HL-60 (cell line): ENCODE results near the gene ZNF35.

Experiments used
- DNase-seq, 2 experiments: peaks; one replicate each; pipeline ENCODE4 v3.0.0-alpha.2; 2010 to 2020; ENCODE audit warnings: low read depth in 1 of 2, low spot score in 1 of 2
- H3K27ac ChIP-seq: fragments of 250-450 bp; sonication (Bioruptor Pico); replicated peaks from 2 replicates; pipeline ENCODE4 v1.5.1; 2020; ENCODE audit warnings: mild to moderate bottlenecking, moderate library complexity
- H3K27me3 ChIP-seq: fragments of 250-450 bp; sonication (Bioruptor Pico); 2 replicates; pipeline ENCODE4 v1.5.1; 2021; ENCODE audit warnings: mild to moderate bottlenecking, moderate library complexity; ENCODE audit not compliant: insufficient read depth, poor library complexity, severe bottlenecking
- H3K4me3 ChIP-seq: replicated peaks from 2 replicates; pipeline ENCODE4 v1.5.1; 2011; ENCODE audit warnings: mild to moderate bottlenecking, control low read depth, low read length; ENCODE audit not compliant: insufficient read depth
- GABPA ChIP-seq: IDR thresholded peaks from 2 replicates; pipeline ENCODE4 v1.6.1; 2012; ENCODE audit warnings: low read depth
- POLR2AphosphoS5 ChIP-seq: IDR thresholded peaks from 2 replicates; pipeline ENCODE4 v1.6.1; 2012; ENCODE audit warnings: low read depth
- SPI1 ChIP-seq: IDR thresholded peaks from 2 replicates; pipeline ENCODE4 v1.6.1; 2012; ENCODE audit warnings: low read depth, mild to moderate bottlenecking, borderline replicate concordance
- long read RNA-seq: library from polyadenylated mRNA; unstranded; transcript quantifications from one replicate; pipeline ENCODE4 v2.0.0, GENCODE V29; 2020
- TF ChIP-seq, protein P1 (sequence below): IDR thresholded peaks from 2 replicates; pipeline ENCODE4 v1.6.1; 2012; ENCODE audit warnings: low read depth; ENCODE audit not compliant: insufficient replicate concordance
- TF ChIP-seq, protein P2 (sequence below): IDR thresholded peaks from one replicate; pipeline ENCODE4 v1.5.1; 2011; ENCODE audit warnings: low read length, control low read depth, inconsistent platforms; ENCODE audit not compliant: insufficient read depth

The ZNF35 gene
- long read RNA-seq, transcript ZNF35-202 (4 exons, 2,661 nt) = major isoform, 11 of 31 reads
- long read RNA-seq, transcript ZNF35-201 (3 exons, 2,503 nt) = minor isoform, 8 of 31 reads
- long read RNA-seq, partial matches to known transcripts = 1 of 31 reads
- long read RNA-seq, other reads (novel, unspliced or antisense) = 10 of 31 reads

DNA sequence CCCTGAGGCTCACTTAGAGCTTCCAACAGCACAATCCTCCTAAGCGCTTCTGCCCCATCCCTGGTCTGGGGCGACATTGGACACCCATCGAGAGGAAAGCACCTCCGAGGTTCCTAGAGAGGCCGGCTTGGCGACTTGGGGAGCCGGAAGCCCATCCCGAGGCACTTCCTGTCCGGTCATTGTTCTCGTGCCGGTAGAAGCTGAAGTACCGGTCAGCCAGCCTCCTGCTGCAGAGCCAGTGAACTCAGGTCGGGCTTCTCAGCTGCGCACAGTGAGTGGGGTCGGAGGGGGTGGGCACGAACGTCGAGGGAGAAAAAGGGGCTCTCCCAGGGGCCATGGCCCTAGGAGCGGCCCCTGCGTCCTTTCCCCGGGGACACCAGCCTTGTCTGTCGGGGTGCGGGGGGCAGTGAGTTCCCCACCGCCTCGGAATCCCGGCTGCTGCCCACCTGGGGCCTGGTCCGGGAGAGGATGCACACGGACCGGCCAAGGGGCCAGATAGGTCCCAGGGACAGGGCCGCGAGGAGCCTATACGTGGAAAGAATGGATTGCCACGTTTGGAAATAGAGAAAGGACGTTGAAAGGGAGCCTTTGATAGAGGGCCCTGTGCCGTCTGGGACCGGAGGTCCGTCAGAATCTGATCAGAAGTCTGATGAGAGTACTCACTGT lies at the start of gene ZNF35:
Gene ZNF35 (plus strand): TSS at position 169 of the 666 bp plus-strand sequence. CDS start 2,336 bp downstream, outside the sequence.
- Histone ChIP-seq H3K4me3 (peak within 1 kb of the TSS; percentile 91), H3K27ac (peak within 1 kb of the TSS; percentile 78), H3K27me3 (no peaks in the 10 kb centered on the region)
- DNase-seq = peak; percentile 86 to 88
- TF ChIP-seq POLR2AphosphoS5 = peak; percentile 85
- TF ChIP-seq SPI1 = peak; percentile 37; the same call in 1 of the 2 replicates
- TF ChIP-seq, protein P1, sequence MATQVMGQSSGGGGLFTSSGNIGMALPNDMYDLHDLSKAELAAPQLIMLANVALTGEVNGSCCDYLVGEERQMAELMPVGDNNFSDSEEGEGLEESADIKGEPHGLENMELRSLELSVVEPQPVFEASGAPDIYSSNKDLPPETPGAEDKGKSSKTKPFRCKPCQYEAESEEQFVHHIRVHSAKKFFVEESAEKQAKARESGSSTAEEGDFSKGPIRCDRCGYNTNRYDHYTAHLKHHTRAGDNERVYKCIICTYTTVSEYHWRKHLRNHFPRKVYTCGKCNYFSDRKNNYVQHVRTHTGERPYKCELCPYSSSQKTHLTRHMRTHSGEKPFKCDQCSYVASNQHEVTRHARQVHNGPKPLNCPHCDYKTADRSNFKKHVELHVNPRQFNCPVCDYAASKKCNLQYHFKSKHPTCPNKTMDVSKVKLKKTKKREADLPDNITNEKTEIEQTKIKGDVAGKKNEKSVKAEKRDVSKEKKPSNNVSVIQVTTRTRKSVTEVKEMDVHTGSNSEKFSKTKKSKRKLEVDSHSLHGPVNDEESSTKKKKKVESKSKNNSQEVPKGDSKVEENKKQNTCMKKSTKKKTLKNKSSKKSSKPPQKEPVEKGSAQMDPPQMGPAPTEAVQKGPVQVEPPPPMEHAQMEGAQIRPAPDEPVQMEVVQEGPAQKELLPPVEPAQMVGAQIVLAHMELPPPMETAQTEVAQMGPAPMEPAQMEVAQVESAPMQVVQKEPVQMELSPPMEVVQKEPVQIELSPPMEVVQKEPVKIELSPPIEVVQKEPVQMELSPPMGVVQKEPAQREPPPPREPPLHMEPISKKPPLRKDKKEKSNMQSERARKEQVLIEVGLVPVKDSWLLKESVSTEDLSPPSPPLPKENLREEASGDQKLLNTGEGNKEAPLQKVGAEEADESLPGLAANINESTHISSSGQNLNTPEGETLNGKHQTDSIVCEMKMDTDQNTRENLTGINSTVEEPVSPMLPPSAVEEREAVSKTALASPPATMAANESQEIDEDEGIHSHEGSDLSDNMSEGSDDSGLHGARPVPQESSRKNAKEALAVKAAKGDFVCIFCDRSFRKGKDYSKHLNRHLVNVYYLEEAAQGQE = no peak
- TF ChIP-seq, protein P2, sequence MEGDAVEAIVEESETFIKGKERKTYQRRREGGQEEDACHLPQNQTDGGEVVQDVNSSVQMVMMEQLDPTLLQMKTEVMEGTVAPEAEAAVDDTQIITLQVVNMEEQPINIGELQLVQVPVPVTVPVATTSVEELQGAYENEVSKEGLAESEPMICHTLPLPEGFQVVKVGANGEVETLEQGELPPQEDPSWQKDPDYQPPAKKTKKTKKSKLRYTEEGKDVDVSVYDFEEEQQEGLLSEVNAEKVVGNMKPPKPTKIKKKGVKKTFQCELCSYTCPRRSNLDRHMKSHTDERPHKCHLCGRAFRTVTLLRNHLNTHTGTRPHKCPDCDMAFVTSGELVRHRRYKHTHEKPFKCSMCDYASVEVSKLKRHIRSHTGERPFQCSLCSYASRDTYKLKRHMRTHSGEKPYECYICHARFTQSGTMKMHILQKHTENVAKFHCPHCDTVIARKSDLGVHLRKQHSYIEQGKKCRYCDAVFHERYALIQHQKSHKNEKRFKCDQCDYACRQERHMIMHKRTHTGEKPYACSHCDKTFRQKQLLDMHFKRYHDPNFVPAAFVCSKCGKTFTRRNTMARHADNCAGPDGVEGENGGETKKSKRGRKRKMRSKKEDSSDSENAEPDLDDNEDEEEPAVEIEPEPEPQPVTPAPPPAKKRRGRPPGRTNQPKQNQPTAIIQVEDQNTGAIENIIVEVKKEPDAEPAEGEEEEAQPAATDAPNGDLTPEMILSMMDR = no peak
- peak; percentile 97 for TF ChIP-seq GABPA

DNA sequence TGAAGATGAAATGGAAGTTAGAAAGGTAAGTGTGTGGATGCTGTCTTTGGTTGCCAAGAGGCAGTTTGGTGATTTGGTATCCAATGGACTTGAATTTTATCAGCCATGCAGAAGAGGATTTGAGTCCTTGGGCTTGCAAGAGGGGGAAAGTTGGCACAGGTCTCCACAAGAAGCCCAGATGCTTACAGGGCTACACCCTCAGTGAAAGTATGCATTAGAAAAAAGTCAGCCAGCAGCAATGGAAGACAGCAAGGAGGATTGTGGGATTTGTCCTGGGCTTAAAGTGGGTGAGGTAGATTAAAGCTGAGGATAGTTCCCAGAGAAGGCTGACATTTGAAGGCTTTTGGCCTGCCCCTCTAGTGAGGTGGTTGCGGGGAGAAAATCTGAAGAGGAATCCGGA lies 46.8 kb upstream of the ZNF35 start:
- TF ChIP-seq, protein P2 = no peak
- TF ChIP-seq GABPA (no peak), POLR2AphosphoS5 (no peak), SPI1 (no peak)
- TF ChIP-seq, protein P1 = no peak
- Histone ChIP-seq H3K4me3 (no peak overlapping the region), H3K27me3 (no peaks in the 10 kb centered on the region), H3K27ac (no peak overlapping the region)
- no peak for DNase-seq

DNA sequence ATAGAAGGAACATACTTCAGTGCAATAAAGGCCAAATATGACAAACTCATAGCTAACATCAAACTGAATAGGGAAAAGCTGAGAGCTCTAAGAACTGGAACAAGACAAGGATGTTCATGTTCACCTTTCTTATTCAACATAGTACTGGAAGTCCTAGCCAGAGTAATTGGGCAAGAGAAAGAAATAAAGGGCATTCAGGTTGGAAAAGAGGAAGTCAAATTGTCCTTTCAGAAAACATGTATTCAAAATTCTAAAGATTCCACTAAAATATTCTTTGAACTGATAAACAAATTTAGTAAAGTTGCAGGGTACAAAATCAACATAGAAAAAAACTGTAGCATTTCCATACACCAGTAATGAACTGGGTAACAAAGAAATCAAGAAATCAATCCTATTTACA lies 35.9 kb upstream of the ZNF35 start:
- Histone ChIP-seq H3K27me3 (no peaks in the 10 kb centered on the region), H3K4me3 (no peak overlapping the region), H3K27ac (no peak overlapping the region)
- TF ChIP-seq SPI1 = peak; percentile 77
- no peak for TF ChIP-seq POLR2AphosphoS5
- DNase-seq = no peak

DNA sequence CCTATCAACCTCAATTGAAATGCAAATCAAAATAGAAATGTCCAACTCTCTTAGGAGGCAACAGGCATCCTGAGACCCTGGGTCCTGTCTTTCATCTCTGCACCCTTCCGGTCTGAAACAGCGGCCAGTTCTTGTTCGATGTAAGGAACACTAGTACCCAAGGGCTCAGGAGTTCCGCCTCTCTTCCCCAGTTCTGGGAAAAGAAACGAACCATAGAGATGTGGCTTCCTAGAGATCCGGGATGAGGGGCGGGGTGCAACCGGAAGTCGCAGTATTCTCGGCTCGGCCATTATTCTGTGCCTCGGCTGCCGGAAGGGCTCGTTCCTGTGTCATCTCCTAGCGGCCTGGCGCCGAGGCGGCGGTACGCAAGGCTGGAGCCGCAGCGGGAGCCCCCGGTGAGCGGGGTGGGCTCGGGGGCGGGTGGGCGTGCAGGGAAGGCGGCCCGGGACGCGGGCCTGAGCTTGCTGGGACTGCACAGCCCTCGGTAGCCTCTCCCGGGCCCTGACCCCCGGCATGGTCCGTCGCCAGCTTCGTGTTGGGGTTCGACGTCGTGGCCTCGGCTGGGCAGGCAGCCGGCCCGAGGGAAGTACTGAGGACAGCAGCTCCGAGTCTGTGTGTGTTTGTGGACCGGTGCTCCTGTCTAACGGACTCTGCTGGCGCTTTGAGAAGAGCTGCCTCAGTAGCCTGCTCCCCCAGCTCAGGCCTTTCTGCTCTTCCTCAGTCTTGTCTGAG lies 23.6 kb upstream of the ZNF35 start, which contains the start of gene ZNF197:
Gene ZNF197 (plus strand): TSS at position 288 of the 732 bp plus-strand sequence. CDS start 4,119 bp downstream, outside the sequence.
- H3K27ac ChIP-seq = peak within 1 kb of the TSS; percentile 83
- DNase-seq = peak; percentile 83 to 90
- TF ChIP-seq POLR2AphosphoS5 (peak; percentile 83), SPI1 (peak; percentile 37; the same call in 1 of the 2 replicates), GABPA (peak; percentile 92)
- TF ChIP-seq, protein P2 = no peak
- TF ChIP-seq, protein P1 = peak; percentile 62
- peak within 1 kb of the TSS; percentile 78 for H3K4me3 ChIP-seq
- no peaks in the 10 kb centered on the region for H3K27me3 ChIP-seq
